Type B pancreatic cell (in vitro differentiated cells): ENCODE results near the gene RNF13. TPM values are rescaled to one million over a fixed set of nuclear protein-coding genes. Genes with fewer than 3 reads are reported as not detected.

ENCODE experiments used
- DNase-seq: peaks from one replicate; pipeline ENCODE4 v3.0.0; 2021; ENCODE audit warnings: mixed read lengths; ENCODE audit not compliant: unreplicated experiment; ENCODE audit errors: extremely low spot score
- H3K27ac Mint-ChIP-seq: 2 replicates; pipeline ENCODE4 v1.8.0; 2021; ENCODE audit warnings: mild to moderate bottlenecking, mixed read lengths
- H3K27me3 Mint-ChIP-seq: 2 replicates; pipeline ENCODE4 v1.8.0; 2021; ENCODE audit warnings: mixed read lengths
- H3K36me3 Mint-ChIP-seq: 2 replicates; pipeline ENCODE4 v1.8.0; 2021; ENCODE audit warnings: mixed read lengths
- H3K4me1 Mint-ChIP-seq: one replicate; pipeline ENCODE4 v1.8.0; 2021; ENCODE audit warnings: mixed read lengths; ENCODE audit not compliant: unreplicated experiment
- H3K4me3 Mint-ChIP-seq: 2 replicates; pipeline ENCODE4 v1.8.0; 2021; ENCODE audit warnings: mild to moderate bottlenecking, mixed read lengths
- H3K9me3 Mint-ChIP-seq: 2 replicates; pipeline ENCODE4 v1.8.0; 2021; ENCODE audit warnings: mixed read lengths
- total RNA-seq: library from RNA; stranded (reverse); gene quantifications from 2 replicates; pipeline ENCODE4 v1.2.1, GENCODE V29; 2021; ENCODE audit warnings: low replicate concordance
- TF ChIP-seq, protein P1 (sequence below): fragments of 200-600 bp; sonication (generic); conservative IDR thresholded peaks from 2 replicates; pipeline ENCODE4 v1.5.0; 2021; ENCODE audit warnings: antibody characterized with exemption, mild to moderate bottlenecking

The RNF13 gene
- total RNA-seq, 1 donor from 2014 or later: 40.6 TPM

DNA sequence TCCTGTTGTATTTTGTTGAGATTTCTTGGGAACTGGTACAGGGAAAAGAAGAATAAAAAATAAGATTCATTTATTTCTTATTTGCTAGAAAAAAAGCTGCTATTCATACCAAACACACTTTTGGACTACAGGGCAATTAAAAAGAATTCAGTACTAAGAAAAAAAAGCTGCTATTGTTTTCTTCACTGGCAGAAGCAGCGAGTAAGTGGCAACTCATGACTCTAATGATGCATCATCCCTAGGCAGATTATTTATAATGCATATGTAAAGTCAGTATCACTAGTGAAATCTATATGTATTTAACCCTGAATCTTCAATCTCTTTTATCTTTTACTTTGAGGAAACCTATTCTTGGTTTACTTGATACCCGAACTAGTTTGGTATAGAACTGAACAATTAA is 142.4 kb downstream of the RNF13 start:
- Mint-ChIP-seq H3K9me3 (no peaks in the 10 kb centered on the region), H3K36me3 (peaks cover 27% of the 10 kb centered on the region), H3K27ac (no peak overlapping the region), H3K4me3 (no peak overlapping the region), H3K4me1 (peaks cover under 1% of the 10 kb centered on the region), H3K27me3 (no peaks in the 10 kb centered on the region)
- DNase-seq: no peak
- TF ChIP-seq, protein P1, sequence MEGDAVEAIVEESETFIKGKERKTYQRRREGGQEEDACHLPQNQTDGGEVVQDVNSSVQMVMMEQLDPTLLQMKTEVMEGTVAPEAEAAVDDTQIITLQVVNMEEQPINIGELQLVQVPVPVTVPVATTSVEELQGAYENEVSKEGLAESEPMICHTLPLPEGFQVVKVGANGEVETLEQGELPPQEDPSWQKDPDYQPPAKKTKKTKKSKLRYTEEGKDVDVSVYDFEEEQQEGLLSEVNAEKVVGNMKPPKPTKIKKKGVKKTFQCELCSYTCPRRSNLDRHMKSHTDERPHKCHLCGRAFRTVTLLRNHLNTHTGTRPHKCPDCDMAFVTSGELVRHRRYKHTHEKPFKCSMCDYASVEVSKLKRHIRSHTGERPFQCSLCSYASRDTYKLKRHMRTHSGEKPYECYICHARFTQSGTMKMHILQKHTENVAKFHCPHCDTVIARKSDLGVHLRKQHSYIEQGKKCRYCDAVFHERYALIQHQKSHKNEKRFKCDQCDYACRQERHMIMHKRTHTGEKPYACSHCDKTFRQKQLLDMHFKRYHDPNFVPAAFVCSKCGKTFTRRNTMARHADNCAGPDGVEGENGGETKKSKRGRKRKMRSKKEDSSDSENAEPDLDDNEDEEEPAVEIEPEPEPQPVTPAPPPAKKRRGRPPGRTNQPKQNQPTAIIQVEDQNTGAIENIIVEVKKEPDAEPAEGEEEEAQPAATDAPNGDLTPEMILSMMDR: no peak

DNA sequence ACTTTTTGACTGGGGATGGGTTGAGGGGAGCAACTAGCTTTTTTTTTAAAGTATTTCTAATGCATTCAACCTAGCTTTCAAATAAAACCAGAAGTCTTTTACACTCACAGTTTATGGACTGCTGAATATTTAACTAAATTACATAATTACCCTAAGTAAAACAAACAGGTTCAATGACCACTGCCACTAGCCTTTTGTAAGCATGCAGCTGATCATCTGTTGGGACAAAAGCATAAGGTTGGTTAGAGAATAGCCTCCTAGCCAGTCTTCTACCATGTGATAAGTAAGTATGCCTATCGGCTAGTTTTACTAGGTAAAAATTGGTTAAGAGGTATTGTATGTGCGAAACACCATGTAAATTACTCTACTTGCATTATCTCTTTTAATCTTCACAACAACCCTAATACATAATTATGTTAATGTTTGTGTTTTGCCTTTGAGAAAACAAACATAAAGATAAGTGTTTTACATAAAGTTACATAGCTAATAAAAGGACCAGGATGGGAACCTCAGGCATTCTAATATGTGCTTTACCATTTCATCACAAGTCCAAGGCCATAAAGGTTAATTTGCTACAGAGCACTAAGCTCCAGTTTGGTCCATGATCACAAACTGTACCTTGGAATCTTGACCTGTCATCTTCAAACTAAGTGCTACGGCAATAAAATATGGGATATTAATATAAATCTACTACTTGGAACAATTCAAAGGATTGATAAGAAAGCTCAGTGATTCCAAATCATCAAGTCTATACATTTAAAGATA is 144.5 kb downstream of the RNF13 start:
- no peaks in the 10 kb centered on the region for H3K27me3 Mint-ChIP-seq
- H3K36me3 Mint-ChIP-seq: peaks cover 22% of the 10 kb centered on the region
- DNase-seq: no peak
- H3K9me3 Mint-ChIP-seq: no peaks in the 10 kb centered on the region
- TF ChIP-seq, protein P1: no peak
- no peak overlapping the region for H3K27ac Mint-ChIP-seq
- H3K4me1 Mint-ChIP-seq: peaks cover 4% of the 10 kb centered on the region
- no peak overlapping the region for H3K4me3 Mint-ChIP-seq

DNA sequence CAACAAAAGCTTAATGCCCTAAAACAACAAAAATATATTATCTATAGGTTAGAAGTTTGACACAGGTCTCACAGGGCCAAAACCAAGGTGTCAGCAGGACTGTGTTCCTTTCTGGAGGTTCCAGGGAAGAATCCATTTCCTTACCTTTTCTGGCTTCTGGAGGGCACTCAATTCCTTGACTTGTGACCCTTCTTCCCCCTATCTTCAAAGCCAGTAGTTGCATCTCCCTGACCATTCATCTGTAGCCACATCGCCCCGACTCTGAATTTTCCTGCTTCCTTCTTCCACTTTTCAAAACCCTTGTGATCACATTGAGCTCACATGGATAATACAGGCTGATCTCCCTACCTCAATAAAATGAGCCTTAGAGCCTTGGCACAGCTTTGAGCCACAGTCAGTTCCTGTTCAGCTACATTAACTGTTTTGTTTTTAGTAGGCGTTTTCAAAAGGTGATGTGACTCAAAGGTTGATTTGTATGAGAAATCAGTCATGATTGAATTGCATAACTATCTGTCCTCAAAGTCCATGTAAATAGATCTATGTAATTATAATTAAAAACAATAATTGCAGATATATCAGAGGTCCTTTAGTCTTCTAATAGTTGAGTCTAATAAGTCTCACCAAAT is 145.3 kb downstream of the RNF13 start:
- DNase-seq: no peak
- TF ChIP-seq, protein P1: peak; percentile 15
- peaks cover 4% of the 10 kb centered on the region for H3K4me1 Mint-ChIP-seq
- H3K36me3 Mint-ChIP-seq: peaks cover 19% of the 10 kb centered on the region
- H3K4me3 Mint-ChIP-seq: no peak overlapping the region
- no peaks in the 10 kb centered on the region for H3K27me3 Mint-ChIP-seq
- no peaks in the 10 kb centered on the region for H3K9me3 Mint-ChIP-seq
- no peak overlapping the region for H3K27ac Mint-ChIP-seq

DNA sequence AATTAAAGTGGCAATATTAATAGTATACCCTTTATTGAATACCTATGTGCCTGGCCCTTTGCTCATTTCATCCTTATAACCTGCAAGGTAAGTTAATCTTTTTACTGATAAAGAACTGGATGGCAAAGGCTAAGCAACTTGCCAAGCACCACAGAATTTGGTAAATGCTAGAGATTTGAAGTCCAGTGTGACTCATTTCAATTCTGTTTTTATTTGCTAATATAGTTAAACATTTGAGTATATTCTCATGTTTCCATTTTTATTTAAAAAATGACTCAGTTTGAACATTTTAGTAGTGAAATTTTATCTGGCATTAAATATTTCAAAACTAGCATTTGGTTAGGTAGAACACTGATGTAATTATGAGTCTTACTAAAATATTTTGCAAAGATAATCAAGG is 146.4 kb downstream of the RNF13 start:
- no peak overlapping the region for H3K27ac Mint-ChIP-seq
- peaks cover 24% of the 10 kb centered on the region for H3K36me3 Mint-ChIP-seq
- H3K4me1 Mint-ChIP-seq: peaks cover 13% of the 10 kb centered on the region
- H3K9me3 Mint-ChIP-seq: no peaks in the 10 kb centered on the region
- no peaks in the 10 kb centered on the region for H3K27me3 Mint-ChIP-seq
- no peak for DNase-seq
- TF ChIP-seq, protein P1: no peak
- no peak overlapping the region for H3K4me3 Mint-ChIP-seq

DNA sequence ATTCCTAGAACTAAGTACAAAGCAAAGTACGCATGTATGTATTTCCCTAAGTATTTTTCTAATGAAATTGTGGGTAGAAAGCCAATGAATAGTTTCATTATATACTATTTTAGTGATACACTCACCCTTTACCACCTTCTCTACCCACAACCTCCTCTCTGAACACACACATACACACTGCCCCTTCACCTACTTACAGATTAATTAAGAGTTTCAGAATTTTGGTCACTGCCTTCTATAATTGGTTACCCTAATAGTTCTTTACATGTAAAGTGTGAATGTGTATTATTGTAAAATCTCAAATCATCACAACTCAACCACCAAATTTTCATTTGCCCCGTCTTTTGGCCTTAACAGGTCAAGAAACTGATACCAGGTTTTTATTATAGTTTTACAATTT is 150.5 kb downstream of the RNF13 start:
- peaks cover 37% of the 10 kb centered on the region for H3K36me3 Mint-ChIP-seq
- no peak for DNase-seq
- H3K4me3 Mint-ChIP-seq: no peak overlapping the region
- peak overlapping the region; percentile 5 for H3K27ac Mint-ChIP-seq
- TF ChIP-seq, protein P1: no peak
- no peaks in the 10 kb centered on the region for H3K27me3 Mint-ChIP-seq
- H3K4me1 Mint-ChIP-seq: peaks cover 47% of the 10 kb centered on the region
- no peaks in the 10 kb centered on the region for H3K9me3 Mint-ChIP-seq
